GM19193 (cell line): ENCODE results near the gene ADAM15.

Source experiments
- POLR2A ChIP-seq: IDR thresholded peaks from 4 replicates; pipeline ENCODE4 v1.6.1; 2011; ENCODE audit not compliant: insufficient read depth, insufficient read length; ENCODE audit errors: extremely low read depth

The ADAM15 gene

DNA sequence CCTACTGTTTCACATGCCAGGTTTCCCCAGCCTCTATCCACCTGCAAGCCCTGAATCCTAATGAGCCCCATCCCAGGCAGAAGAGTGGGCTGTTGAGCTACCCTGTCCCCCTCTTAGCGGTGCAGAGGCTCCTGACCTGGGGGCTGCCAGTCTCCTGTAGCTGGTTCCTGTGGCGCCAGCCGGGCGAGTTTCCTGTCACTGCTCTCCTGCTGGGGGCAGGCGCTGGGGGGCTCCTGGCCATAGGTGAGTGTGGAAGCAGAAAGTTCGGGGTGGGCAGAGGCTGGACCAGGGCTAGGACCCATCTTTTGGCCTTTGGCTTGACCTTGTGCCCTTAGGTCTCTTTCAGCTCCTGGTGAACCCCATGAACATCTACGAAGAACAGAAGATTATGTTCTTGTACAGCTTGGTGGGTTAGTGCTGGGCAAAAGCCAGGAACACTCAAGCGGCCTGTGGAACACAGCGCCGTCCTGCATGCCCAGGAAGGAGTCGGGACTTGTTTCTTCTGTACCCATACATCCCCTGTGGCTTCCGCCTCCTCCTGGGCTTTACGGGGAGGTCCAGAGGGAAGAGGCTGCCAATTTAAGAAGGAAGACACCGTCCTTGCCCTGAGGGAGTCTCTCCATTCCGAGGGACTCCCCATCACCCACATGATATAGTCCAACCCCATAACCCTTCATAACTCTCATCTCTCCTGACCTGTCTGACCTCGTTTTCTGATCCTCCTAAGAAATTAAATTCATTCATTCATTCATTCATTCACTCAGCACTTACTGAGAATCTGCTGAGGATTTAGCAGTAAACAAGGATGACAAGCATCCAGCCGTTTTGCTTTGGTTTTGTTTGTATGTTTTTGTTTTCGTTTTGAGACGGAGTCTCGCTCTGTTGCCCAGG is 16.6 kb upstream of the ADAM15 start:
- TF ChIP-seq POLR2A: no peak

DNA sequence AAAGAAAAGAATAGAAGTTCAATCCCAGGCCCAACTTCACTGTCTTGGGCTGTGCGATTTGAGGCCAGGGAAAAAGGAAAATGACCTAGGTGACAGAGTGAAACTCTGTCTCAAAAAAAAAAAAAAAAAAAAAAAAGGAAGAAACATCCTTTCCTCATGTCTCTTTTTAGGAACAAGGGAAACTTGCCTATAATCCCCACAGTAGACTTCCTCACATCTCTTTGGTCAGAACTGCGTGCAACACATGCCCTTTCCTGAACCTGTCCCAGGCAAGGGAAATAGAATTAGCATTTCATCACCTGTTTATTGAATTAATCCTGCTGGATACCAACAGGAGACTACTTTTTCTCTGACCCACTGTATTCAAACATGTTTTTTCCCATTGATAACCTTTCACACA is 15.2 kb upstream of the ADAM15 start:
- TF ChIP-seq POLR2A: no peak

DNA sequence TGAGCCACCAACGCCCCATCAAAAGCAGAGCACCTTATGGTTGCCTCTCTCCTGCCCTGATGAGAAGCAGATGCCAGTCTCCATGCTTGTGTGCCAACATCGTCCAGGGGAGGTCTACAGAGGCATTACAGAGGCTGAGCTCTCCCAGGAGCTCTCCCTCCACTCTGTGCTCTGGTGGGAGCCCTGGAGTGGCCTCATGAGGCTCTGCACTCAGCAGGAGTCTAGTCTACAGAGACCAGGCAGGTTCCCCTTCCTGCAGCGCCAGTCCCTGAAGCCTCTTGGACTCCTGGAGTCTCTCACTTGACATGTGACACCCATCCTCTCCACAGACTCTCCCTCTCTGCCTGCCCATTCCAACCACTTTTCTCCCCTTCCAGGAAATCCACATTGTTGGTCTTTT is 14.1 kb upstream of the ADAM15 start:
- TF ChIP-seq POLR2A: no peak

DNA sequence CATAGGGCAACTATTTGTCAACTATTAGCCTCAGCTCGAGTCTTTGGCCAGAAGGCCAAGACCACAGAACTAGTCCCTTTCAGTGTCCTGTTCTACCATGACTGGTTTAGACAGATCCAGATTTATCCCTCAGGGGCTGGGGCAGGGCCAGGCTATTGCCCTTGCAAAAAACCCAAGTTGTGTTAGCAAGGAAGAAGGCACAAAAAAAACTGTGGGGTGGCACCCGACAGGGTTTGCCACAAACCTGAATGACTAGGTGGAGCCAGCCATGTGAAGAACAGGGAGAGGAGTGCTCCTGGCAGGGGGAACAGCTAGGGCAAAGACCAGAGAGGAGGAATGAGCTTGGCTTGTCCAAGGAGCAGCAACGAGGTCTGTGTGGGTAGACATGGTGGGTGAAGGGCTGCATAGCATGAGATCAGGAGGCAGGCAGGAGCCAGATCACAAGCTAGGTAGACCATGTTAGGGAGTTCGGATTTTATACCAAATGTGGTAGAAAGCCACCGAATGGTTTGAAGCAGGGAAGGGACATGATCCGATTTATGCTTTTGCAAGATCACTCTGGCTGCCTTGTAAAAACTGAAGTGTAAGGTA is 13.2 kb upstream of the ADAM15 start:
- TF ChIP-seq POLR2A: no peak

DNA sequence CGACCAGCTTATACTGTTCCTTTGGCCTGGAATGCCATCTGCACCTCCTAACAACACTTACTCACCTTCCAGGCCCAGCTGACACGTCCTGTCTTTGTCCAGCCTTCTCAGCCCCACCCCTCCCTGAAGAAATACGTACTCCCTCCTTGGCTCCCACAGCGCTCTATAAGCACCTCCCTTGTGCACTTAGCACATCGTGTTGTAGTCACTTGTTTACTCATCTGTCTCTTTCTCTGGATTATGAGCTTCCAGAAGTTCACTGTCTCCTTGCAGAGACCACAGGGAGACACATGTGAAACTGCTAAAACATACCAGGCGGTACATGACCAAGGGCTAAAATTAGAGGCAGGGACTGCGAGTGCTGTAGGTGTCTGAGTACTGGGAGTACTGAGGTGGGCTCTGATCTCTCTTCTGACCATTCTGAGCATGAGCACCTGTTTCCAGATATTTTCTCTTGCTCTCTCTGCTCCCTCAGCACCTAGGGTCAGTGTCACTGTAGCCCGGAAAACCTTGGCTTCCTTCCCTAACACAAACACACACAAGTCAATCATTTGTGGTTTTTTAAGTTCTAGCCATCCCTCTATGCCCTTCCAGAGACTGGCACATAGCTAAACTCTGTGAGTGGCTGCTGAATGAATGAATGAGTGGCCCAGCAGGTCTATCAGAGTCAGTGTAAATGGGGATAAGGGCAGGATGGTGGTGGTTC is 12.4 kb upstream of the ADAM15 start:
- no peak for TF ChIP-seq POLR2A

DNA sequence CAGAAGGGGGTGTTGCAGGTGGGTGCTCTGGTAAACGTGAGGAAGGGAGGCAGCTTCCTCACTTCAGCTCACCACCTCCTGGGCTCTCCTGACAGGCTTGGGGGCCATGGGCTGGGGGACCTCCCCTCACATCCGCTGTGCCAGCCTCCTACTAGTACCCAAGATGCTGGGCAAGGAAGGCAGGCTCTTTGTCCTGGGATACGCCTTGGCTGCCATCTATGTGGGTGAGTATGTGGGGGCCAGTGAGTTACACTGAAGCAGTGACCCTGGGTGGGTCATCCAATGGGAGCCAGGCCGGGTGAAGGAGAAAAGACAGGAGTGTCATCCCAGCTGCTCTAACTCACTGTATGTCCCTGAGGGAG is 11.8 kb upstream of the ADAM15 start:
- no peak for TF ChIP-seq POLR2A

DNA sequence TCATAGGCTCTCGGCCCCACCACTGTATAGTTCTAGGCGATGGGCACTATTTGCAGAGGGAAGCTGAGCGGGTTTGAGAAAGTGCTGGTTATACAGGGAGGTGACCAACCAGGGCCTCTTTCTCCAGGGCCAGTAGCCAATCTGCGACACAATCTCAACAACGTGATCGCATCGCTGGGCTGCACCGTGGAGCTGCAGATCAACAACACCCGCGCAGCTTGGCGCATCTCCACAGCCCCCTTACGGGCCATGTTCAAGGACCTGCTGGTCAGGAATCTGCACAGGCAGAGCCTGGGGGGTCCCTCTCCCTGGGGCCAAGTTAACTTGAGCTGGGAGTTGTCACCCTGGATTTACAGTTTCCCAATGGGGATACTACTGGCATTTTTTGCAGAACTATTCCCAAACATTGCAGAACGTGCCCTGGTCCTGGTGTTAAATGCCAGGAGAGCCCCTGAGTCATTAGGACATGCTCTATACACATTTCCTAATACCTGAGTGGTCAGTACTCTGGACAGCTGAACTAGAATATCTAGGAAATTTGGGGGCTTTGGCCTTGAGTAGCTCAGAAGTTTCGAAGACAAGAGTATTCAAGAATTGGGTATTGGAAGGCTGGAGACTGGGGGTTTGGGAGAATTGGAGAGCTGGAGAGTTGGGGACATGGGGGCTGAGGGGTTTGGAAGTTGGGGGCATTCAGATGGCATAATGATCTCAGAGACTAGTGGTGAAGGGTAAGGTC is 10.6 kb upstream of the ADAM15 start:
- no peak for TF ChIP-seq POLR2A

DNA sequence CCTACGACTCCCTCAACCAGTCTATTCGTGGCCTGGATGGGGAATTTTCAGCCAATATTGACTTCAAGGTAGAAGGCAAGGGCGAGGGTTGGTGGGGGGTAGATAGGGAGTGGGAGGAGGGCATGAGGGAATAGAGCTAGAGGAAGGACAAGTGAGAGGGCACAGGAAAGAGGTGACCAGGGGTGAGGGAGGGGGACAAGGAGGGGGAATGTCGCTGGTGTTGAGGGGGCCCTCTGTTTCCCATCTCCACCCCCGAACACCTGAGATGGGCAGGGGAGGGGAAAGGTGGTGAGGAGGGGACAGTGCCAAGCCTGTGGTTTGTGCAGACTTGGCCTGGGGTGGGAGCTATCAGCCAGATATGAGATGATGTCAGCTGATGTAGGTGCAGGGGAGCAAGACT is 8.3 kb upstream of the ADAM15 start:
- no peak for TF ChIP-seq POLR2A

DNA sequence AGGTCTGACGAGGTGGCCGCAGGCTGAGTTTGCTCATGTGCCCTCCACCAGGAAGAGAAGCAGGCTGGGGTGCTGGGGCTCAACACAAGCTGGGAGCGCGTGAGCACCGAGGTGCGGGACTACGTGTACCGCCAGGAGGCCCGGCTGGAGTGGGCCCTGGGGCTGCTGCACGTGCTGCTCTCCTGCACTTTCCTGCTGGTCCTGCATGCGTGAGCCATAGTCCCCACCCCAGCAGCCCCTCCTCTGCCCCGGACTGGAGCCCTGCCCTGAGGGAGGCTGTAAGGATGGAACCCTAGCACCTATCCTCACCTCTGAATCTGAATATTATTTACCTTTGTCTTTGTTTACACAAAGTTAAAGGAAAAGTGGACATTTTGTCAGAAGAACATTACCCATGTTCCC is 7.8 kb upstream of the ADAM15 start:
- TF ChIP-seq POLR2A: no peak

DNA sequence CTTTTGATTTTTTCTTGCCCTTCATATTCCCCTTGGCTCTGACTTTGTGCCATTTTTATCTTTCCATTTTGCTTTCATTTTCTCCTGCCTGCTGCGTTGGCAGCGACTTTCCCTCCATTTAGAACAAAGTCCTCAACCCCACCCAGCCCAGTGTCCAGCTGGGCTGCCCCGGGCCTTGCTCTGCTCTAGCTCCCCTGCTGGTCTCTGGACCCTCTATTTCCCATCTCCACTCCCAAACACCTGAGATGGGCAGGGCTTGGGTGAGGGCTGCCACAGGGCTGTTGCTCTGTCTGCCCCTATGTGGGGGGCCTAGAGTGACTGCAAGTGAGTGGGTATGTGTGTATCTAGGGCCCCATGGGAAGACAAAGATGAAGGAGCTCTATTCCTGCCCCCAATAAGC is 7.3 kb upstream of the ADAM15 start:
- TF ChIP-seq POLR2A: no peak

DNA sequence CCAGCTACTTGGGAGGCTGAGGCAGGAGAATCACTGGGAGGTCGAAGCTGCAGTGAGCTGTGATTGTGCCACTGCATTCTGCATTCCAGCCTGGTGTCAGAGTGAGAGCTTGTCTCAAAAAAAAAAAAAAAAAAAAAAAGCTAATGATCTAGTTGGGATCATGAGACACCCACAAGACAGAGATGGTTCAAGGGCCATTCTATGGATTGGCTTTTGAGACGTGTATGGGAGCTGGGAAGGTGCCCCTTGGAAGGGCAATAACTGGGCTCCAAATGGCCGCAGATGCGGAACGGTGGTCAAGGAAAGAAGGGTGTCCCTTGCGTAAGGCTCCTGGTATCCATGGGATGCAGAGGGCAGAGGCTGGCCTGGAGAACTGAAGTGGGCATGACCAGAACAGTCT is 6.8 kb upstream of the ADAM15 start:
- no peak for TF ChIP-seq POLR2A

DNA sequence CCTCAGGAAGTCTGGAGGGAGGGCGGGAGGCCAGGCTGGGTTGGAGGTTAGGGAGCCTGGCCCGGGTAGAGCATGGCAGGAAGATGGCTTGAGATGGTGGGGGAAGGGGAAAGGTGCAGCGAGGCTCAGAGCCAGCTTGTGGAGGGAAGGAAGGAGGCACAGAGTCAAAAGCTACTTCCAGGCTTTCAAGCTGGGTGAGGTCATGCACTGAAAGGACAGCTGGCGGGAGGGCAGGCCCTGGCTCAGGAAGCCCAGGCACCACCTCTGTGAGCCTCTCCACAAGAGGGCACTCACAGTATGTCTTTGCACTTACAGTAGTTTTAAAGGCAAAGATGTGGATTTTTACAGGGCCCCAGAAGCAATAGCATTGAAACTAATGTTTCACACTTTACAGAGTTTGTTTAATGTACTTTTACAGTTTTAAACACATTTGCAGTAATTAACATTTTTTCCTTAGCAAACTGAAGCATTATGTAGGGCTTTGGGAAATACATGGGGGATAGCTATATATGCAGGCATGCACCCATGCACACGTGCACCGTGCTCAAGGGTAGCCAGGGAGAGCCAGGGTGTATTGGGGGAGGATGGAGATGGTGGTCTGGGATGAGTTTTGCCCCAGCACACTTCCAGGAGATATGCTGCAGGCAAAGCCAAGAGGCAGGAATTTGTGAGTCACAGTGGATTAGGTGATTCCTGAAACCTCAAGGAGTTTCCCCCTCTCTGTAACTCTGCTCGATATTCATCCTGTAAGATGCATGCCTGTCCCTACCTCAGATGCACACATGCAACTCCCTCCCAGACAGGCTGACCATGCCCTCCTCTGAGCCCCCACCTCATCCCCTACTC is 6.1 kb upstream of the ADAM15 start:
- TF ChIP-seq POLR2A: no peak

DNA sequence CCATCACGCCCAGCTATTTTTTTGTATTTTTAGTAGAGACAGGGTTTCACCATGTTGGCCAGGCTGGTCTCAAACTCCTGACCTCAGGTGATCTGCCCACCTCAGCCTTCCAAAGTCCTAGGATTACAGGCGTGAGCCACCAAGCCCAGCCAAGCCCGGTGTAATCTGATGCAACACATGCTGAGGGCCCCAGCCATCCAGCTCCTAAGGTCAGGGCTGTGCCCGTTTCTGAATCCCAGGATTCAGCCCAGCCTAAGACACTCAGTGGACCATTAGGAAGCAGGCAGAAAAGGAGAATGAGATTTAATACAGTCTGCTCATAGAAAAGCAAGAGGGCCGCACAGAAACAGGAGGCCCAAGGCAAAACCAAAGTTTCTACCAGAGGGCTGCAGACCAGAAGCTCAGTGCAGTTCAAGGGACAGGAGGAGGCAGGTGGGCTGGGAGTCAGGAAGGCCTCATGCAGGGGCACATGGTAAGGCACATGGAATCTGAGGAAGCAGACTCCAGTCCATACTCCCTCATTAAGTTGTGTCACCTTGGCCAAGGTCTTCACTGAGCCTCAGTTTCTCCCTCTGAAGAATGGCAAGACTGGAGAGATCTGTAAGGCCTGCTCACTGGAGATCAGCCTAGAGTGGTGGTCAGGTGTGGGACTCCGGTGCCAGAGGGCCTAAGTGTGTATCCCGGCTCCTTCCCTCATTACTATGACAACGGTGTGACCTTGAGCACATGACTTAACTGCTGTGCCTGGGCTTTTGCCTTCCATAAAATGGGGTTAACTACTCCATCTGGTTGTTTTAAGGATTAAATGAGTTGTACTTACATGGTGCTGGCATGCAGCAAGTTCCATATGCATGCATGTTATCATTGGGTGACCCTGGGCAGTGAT is 2.4 kb upstream of the ADAM15 start:
- no peak for TF ChIP-seq POLR2A
